Measurements from ENCODE around the gene CAB39L. TPM values are rescaled to one million over a fixed set of nuclear protein-coding genes. Genes with fewer than 3 reads are reported as not detected.

The CAB39L gene
- total RNA-seq, 1 donor from 2014 or later: 5.8 TPM

GRCh38 chr13:49374585-49375290, 69.1 kb downstream of the CAB39L start:
- Mint-ChIP-seq H3K36me3 (ENCODE audit: low read depth) (no peaks in the 10 kb centered on the region), H3K27me3 (ENCODE audit: low read depth) (no peaks in the 10 kb centered on the region), H3K27ac (no peak overlapping the region), H3K4me3 (ENCODE audit: low read depth) (no peak overlapping the region), H3K9me3 (no peaks in the 10 kb centered on the region), H3K4me1 (ENCODE audit: low read depth) (no peaks in the 10 kb centered on the region)
- no peak for DNase-seq (ENCODE audit: low spot score)
- intact Hi-C loops (cut with micrococcal nuclease): no loop called here

GRCh38 chr13:49373716-49374115, 70.1 kb downstream of the CAB39L start:
- no peaks in the 10 kb centered on the region for H3K36me3 Mint-ChIP-seq (ENCODE audit: low read depth)
- no peak overlapping the region for H3K4me3 Mint-ChIP-seq (ENCODE audit: low read depth)
- intact Hi-C loops (cut with micrococcal nuclease): no loop called here
- H3K27me3 Mint-ChIP-seq (ENCODE audit: low read depth): no peaks in the 10 kb centered on the region
- no peak overlapping the region for H3K27ac Mint-ChIP-seq
- DNase-seq (ENCODE audit: low spot score): no peak
- H3K9me3 Mint-ChIP-seq: no peaks in the 10 kb centered on the region
- no peaks in the 10 kb centered on the region for H3K4me1 Mint-ChIP-seq (ENCODE audit: low read depth)

DNA sequence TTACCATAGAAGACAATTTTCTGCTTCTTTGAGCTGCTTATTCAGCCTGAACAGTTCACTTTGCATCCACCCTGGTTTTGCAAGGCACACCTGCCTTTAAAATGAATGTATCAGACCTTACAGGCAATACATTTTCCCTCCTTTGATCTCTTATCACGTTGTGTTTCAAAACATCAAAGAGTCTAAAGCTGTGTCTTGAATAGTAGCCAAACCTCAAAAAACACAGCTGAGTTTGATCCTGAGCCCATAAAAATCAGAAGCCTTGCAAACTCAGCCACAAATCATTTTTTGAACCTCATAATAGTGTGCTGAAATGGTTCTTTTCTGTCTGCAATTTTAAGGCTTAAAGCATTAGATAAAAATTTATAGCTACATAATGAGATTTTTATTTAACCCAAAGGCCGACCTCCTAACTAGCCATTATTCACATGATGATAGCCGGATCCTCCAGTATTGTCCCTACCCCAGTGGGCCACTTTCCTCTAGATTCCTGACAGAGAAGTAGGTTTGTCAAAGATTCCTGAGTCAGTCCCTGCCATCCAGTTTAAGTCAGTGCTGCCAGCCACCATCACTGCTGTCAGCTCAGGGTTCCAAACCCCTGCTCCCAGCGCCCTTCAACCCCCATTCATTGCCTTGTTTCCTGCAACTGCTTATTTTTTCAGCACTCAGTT, 71.8 kb downstream of the CAB39L start:
- H3K9me3 Mint-ChIP-seq: no peaks in the 10 kb centered on the region
- no peaks in the 10 kb centered on the region for H3K27me3 Mint-ChIP-seq (ENCODE audit: low read depth)
- H3K4me1 Mint-ChIP-seq (ENCODE audit: low read depth): no peaks in the 10 kb centered on the region
- no peak overlapping the region for H3K4me3 Mint-ChIP-seq (ENCODE audit: low read depth)
- DNase-seq (ENCODE audit: low spot score): no peak
- H3K36me3 Mint-ChIP-seq (ENCODE audit: low read depth): no peaks in the 10 kb centered on the region
- no peak overlapping the region for H3K27ac Mint-ChIP-seq
- intact Hi-C loops (cut with micrococcal nuclease): no loop called here

- Mint-ChIP-seq H3K27me3 (ENCODE audit: low read depth) (no peaks in the 10 kb centered on the region), H3K4me1 (ENCODE audit: low read depth) (no peaks in the 10 kb centered on the region), H3K27ac (no peak overlapping the region), H3K9me3 (no peaks in the 10 kb centered on the region), H3K36me3 (ENCODE audit: low read depth) (no peaks in the 10 kb centered on the region), H3K4me3 (ENCODE audit: low read depth) (no peak overlapping the region)
- no peak for DNase-seq (ENCODE audit: low spot score)
- intact Hi-C loops (cut with micrococcal nuclease): no loop called here
Observed at GRCh38 chr13:49370371-49370770, 73.5 kb downstream of the CAB39L start.

- no peak overlapping the region for H3K4me3 Mint-ChIP-seq (ENCODE audit: low read depth)
- H3K4me1 Mint-ChIP-seq (ENCODE audit: low read depth): no peaks in the 10 kb centered on the region
- no peaks in the 10 kb centered on the region for H3K9me3 Mint-ChIP-seq
- DNase-seq (ENCODE audit: low spot score): no peak
- no peaks in the 10 kb centered on the region for H3K27me3 Mint-ChIP-seq (ENCODE audit: low read depth)
- H3K36me3 Mint-ChIP-seq (ENCODE audit: low read depth): no peaks in the 10 kb centered on the region
- intact Hi-C loops (cut with micrococcal nuclease): no loop called here
- H3K27ac Mint-ChIP-seq: no peak overlapping the region
Observed at GRCh38 chr13:49369866-49370265, 74.0 kb downstream of the CAB39L start.

- peaks cover 4% of the 10 kb centered on the region for H3K27me3 Mint-ChIP-seq (ENCODE audit: low read depth)
- H3K27ac Mint-ChIP-seq: no peak overlapping the region
Observed at GRCh38 chr13:49368688-49369087, 75.2 kb downstream of the CAB39L start.

DNA sequence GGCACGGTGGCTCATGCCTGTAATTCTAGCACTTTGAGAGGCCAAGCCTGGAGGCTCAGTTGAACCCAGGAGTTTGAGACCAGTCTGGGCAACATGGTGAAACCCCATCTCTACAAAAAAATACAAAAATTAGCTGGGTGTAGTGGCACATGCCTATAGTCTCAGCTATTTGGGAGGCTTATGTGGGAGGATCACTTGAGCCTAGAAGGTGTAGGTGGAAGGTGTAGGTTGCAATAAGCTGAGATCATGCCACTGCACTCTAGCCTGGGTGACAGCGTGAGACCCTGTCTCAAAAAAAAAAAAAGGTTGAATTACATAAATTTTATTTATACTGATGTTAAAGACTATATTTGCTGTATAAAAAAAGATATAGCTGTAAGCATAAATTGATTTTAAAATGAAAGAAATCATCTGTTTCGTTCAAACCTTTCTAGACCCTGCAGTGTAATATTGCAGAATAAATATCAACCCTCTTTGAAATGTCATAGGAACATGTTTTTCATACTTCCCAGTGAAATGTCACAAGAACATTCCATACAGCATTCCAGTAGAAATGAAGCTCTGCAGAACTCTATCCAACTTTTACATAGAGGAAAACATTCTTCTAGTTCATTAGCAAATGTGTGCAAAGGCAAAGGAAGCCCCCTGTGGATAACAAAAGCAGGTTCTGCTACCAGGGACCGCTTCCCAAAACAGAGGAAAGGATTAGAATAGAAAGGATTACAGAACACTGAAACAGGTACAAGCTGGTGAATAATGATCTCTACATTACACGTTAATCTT, 76.0 kb downstream of the CAB39L start:
- peaks cover 12% of the 10 kb centered on the region for H3K9me3 Mint-ChIP-seq
- H3K27me3 Mint-ChIP-seq (ENCODE audit: low read depth): peaks cover 5% of the 10 kb centered on the region
- H3K4me1 Mint-ChIP-seq (ENCODE audit: low read depth): no peaks in the 10 kb centered on the region
- no peak for DNase-seq (ENCODE audit: low spot score)
- intact Hi-C loops (cut with micrococcal nuclease): no loop called here
- no peak overlapping the region for H3K27ac Mint-ChIP-seq
- H3K4me3 Mint-ChIP-seq (ENCODE audit: low read depth): no peak overlapping the region
- H3K36me3 Mint-ChIP-seq (ENCODE audit: low read depth): no peaks in the 10 kb centered on the region

More at GRCh38 chr13:49368688-49369087, 75.2 kb downstream of the CAB39L start:
- H3K4me3 Mint-ChIP-seq (ENCODE audit: low read depth): no peak overlapping the region
- DNase-seq (ENCODE audit: low spot score): no peak
- no peaks in the 10 kb centered on the region for H3K36me3 Mint-ChIP-seq (ENCODE audit: low read depth)
- no peaks in the 10 kb centered on the region for H3K4me1 Mint-ChIP-seq (ENCODE audit: low read depth)
- intact Hi-C loops (cut with micrococcal nuclease): no loop called here
- peaks cover 6% of the 10 kb centered on the region for H3K9me3 Mint-ChIP-seq

- Mint-ChIP-seq H3K4me1 (ENCODE audit: low read depth) (no peaks in the 10 kb centered on the region), H3K27me3 (ENCODE audit: low read depth) (peaks cover 10% of the 10 kb centered on the region), H3K9me3 (peaks cover 17% of the 10 kb centered on the region), H3K27ac (no peak overlapping the region), H3K4me3 (ENCODE audit: low read depth) (no peak overlapping the region), H3K36me3 (ENCODE audit: low read depth) (no peaks in the 10 kb centered on the region)
- no peak for DNase-seq (ENCODE audit: low spot score)
- intact Hi-C loops (cut with micrococcal nuclease): no loop called here
Observed at GRCh38 chr13:49366841-49367240, 77.0 kb downstream of the CAB39L start.

DNA sequence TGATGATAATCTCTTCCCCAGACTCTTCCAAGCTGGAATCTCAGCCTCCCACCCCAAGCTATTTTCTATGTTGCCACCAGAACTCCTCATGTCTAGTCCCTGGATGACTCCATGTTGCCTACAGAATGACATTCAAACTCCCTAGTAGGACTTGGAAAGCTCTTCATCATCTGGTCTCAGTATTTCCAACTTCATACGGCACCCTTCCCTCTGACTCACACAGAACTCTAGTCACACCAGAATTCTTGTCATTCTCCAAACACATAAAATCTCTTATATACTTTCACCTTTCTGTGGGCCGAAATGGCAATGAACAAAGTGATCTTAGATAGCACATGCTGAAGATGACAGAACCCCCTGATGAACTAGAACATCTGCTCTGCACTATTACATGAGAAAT, 86.2 kb downstream of the CAB39L start:
- Mint-ChIP-seq H3K4me3 (ENCODE audit: low read depth) (no peak overlapping the region), H3K9me3 (peaks cover 5% of the 10 kb centered on the region), H3K36me3 (ENCODE audit: low read depth) (no peaks in the 10 kb centered on the region), H3K27me3 (ENCODE audit: low read depth) (peaks cover 4% of the 10 kb centered on the region), H3K4me1 (ENCODE audit: low read depth) (no peaks in the 10 kb centered on the region), H3K27ac (no peak overlapping the region)
- DNase-seq (ENCODE audit: low spot score): no peak
- intact Hi-C loops (cut with micrococcal nuclease): no loop called here

DNA sequence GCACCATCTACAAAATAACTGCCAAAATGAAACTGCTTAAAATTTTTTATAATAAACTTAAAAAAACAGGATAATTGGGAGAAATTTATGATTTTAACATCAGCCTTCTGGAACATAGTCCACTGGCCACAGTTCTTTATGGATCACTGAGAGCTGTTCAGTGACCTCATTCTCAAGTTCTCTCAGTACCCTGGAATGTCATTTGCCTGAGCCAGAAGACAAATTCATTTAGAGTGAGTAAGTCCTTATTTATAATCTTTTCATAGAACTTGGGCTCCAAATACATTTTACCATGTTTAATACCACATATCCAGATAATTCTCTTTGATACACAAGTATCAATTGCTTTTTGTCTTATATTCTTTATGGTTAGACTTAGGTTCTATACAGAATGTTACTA, 87.6 kb downstream of the CAB39L start:
- Mint-ChIP-seq H3K9me3 (no peaks in the 10 kb centered on the region), H3K36me3 (ENCODE audit: low read depth) (no peaks in the 10 kb centered on the region), H3K27ac (no peak overlapping the region), H3K4me3 (ENCODE audit: low read depth) (no peak overlapping the region), H3K4me1 (ENCODE audit: low read depth) (peaks cover 5% of the 10 kb centered on the region), H3K27me3 (ENCODE audit: low read depth) (no peaks in the 10 kb centered on the region)
- no peak for DNase-seq (ENCODE audit: low spot score)
- intact Hi-C loops (cut with micrococcal nuclease): no loop called here

GRCh38 chr13:49354719-49355118, 89.1 kb downstream of the CAB39L start:
- Mint-ChIP-seq H3K27ac (no peak overlapping the region), H3K4me3 (ENCODE audit: low read depth) (no peak overlapping the region), H3K4me1 (ENCODE audit: low read depth) (peaks cover 5% of the 10 kb centered on the region), H3K27me3 (ENCODE audit: low read depth) (no peaks in the 10 kb centered on the region), H3K36me3 (ENCODE audit: low read depth) (no peaks in the 10 kb centered on the region), H3K9me3 (no peaks in the 10 kb centered on the region)
- no peak for DNase-seq (ENCODE audit: low spot score)
- intact Hi-C loops (cut with micrococcal nuclease): no loop called here

GRCh38 chr13:49353908-49354307, 90.0 kb downstream of the CAB39L start:
- DNase-seq (ENCODE audit: low spot score): no peak
- H3K27ac Mint-ChIP-seq: no peak overlapping the region
- intact Hi-C loops (cut with micrococcal nuclease): no loop called here
- H3K4me1 Mint-ChIP-seq (ENCODE audit: low read depth): peaks cover 5% of the 10 kb centered on the region
- no peaks in the 10 kb centered on the region for H3K9me3 Mint-ChIP-seq
- H3K4me3 Mint-ChIP-seq (ENCODE audit: low read depth): no peak overlapping the region
- no peaks in the 10 kb centered on the region for H3K36me3 Mint-ChIP-seq (ENCODE audit: low read depth)
- no peaks in the 10 kb centered on the region for H3K27me3 Mint-ChIP-seq (ENCODE audit: low read depth)

DNA sequence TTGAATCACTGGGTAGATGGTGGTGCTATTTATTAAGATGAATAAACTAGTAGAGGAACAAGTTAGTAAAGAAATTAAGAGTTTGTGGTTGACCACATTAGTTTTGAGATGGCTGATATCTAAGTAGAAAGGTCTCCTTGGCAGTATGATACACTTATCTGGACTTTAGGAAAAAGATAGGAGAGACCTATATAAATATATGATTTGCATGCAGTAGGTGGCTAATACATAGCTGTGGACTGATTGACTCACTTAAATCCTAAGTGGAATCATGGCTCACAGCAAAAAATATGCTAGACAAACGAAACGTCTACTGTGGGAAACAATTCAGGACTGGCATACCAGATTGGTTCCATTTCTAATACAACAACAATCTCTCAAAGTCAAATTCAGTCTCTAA, 92.0 kb downstream of the CAB39L start:
- no peaks in the 10 kb centered on the region for H3K27me3 Mint-ChIP-seq (ENCODE audit: low read depth)
- no peak overlapping the region for H3K4me3 Mint-ChIP-seq (ENCODE audit: low read depth)
- H3K9me3 Mint-ChIP-seq: no peaks in the 10 kb centered on the region
- H3K36me3 Mint-ChIP-seq (ENCODE audit: low read depth): no peaks in the 10 kb centered on the region
- no peak for DNase-seq (ENCODE audit: low spot score)
- peaks cover 5% of the 10 kb centered on the region for H3K4me1 Mint-ChIP-seq (ENCODE audit: low read depth)
- intact Hi-C loops (cut with micrococcal nuclease): no loop called here
- no peak overlapping the region for H3K27ac Mint-ChIP-seq
